Measurements from ENCODE around the gene SLC29A1.

Gene SLC29A1

GRCh38 chr6:44249082-44249748 lies 25.8 kb downstream of the SLC29A1 start:
- H3K4me3 ChIP-seq (ENCODE audit: low read length), result no peak overlapping the region
- H3K9ac ChIP-seq (ENCODE audit: low read length), result peak overlapping the region; percentile 89
- H3K36me3 ChIP-seq (ENCODE audit: control insufficient read depth, insufficient read depth, low read length), result peaks cover 14% of the 10 kb centered on the region
- no peaks in the 10 kb centered on the region for H3K9me3 ChIP-seq (ENCODE audit: control insufficient read depth, low read length)
- no peaks in the 10 kb centered on the region for H3K27me3 ChIP-seq (ENCODE audit: control insufficient read depth, insufficient read depth, low read length)
- peaks cover 23% of the 10 kb centered on the region for H3K4me1 ChIP-seq (ENCODE audit: control insufficient read depth, insufficient read depth, low read length)

DNA sequence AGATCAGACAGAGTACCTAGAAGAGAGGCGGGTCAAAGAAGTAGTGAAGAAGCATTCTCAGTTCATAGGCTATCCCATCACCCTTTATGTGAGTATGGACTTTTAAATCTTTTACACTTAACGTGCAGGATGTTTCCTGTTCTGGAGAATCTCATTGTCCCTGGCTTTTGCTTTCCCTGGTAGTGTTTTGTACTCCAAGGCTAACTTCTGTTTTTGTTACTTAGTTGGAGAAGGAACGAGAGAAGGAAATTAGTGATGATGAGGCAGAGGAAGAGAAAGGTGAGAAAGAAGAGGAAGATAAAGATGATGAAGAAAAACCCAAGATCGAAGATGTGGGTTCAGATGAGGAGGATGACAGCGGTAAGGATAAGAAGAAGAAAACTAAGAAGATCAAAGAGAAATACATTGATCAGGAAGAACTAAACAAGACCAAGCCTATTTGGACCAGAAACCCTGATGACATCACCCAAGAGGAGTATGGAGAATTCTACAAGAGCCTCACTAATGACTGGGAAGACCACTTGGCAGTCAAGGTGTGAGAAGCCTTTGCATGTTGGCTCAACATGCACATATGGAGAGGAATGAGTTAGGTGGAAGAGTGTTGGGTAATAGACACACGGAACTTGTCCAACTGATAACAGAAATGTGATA lies 26.8 kb downstream of the SLC29A1 start:
- peaks cover 24% of the 10 kb centered on the region for H3K36me3 ChIP-seq (ENCODE audit: control insufficient read depth, insufficient read depth, low read length)
- H3K9ac ChIP-seq (ENCODE audit: low read length), result no peak overlapping the region
- no peaks in the 10 kb centered on the region for H3K27me3 ChIP-seq (ENCODE audit: control insufficient read depth, insufficient read depth, low read length)
- H3K9me3 ChIP-seq (ENCODE audit: control insufficient read depth, low read length), result no peaks in the 10 kb centered on the region
- H3K4me3 ChIP-seq (ENCODE audit: low read length), result no peak overlapping the region
- peaks cover 26% of the 10 kb centered on the region for H3K4me1 ChIP-seq (ENCODE audit: control insufficient read depth, insufficient read depth, low read length)

DNA sequence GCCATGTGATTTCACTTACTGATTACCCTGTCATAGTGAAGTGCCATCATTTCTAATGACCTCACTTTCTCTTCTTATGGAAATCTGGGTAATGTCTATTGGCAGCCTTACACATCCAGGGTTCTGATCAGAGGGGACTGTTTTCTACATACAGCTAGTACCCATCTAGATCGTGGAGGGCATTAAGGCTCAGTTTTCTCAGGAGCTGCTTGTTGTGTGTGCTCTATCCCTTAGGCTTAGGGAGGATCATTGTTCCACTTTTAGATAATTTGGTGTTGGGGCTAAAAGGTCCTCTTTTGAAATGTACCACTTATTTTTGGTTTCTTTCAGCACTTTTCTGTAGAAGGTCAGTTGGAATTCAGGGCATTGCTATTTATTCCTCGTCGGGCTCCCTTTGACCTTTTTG lies 27.3 kb downstream of the SLC29A1 start:
- H3K36me3 ChIP-seq (ENCODE audit: control insufficient read depth, insufficient read depth, low read length), result peaks cover 24% of the 10 kb centered on the region
- H3K27me3 ChIP-seq (ENCODE audit: control insufficient read depth, insufficient read depth, low read length), result no peaks in the 10 kb centered on the region
- H3K9ac ChIP-seq (ENCODE audit: low read length), result no peak overlapping the region
- peaks cover 25% of the 10 kb centered on the region for H3K4me1 ChIP-seq (ENCODE audit: control insufficient read depth, insufficient read depth, low read length)
- no peak overlapping the region for H3K4me3 ChIP-seq (ENCODE audit: low read length)
- no peaks in the 10 kb centered on the region for H3K9me3 ChIP-seq (ENCODE audit: control insufficient read depth, low read length)

GRCh38 chr6:44251576-44252524 lies 28.5 kb downstream of the SLC29A1 start:
- Histone ChIP-seq H3K9ac (ENCODE audit: low read length) (no peak overlapping the region), H3K4me3 (ENCODE audit: low read length) (no peak overlapping the region), H3K36me3 (ENCODE audit: control insufficient read depth, insufficient read depth, low read length) (peaks cover 24% of the 10 kb centered on the region)

GRCh38 chr6:44253307-44254101 lies 30.1 kb downstream of the SLC29A1 start:
- Histone ChIP-seq H3K9ac (ENCODE audit: low read length) (no peak overlapping the region), H3K9me3 (ENCODE audit: control insufficient read depth, low read length) (no peaks in the 10 kb centered on the region), H3K4me1 (ENCODE audit: control insufficient read depth, insufficient read depth, low read length) (peaks cover 35% of the 10 kb centered on the region), H3K36me3 (ENCODE audit: control insufficient read depth, insufficient read depth, low read length) (peaks cover 24% of the 10 kb centered on the region), H3K4me3 (ENCODE audit: low read length) (no peak overlapping the region), H3K27me3 (ENCODE audit: control insufficient read depth, insufficient read depth, low read length) (no peaks in the 10 kb centered on the region)

More at GRCh38 chr6:44251576-44252524, 28.5 kb downstream of the SLC29A1 start:
- Histone ChIP-seq H3K27me3 (ENCODE audit: control insufficient read depth, insufficient read depth, low read length) (no peaks in the 10 kb centered on the region), H3K9me3 (ENCODE audit: control insufficient read depth, low read length) (no peaks in the 10 kb centered on the region), H3K4me1 (ENCODE audit: control insufficient read depth, insufficient read depth, low read length) (peaks cover 32% of the 10 kb centered on the region)

DNA sequence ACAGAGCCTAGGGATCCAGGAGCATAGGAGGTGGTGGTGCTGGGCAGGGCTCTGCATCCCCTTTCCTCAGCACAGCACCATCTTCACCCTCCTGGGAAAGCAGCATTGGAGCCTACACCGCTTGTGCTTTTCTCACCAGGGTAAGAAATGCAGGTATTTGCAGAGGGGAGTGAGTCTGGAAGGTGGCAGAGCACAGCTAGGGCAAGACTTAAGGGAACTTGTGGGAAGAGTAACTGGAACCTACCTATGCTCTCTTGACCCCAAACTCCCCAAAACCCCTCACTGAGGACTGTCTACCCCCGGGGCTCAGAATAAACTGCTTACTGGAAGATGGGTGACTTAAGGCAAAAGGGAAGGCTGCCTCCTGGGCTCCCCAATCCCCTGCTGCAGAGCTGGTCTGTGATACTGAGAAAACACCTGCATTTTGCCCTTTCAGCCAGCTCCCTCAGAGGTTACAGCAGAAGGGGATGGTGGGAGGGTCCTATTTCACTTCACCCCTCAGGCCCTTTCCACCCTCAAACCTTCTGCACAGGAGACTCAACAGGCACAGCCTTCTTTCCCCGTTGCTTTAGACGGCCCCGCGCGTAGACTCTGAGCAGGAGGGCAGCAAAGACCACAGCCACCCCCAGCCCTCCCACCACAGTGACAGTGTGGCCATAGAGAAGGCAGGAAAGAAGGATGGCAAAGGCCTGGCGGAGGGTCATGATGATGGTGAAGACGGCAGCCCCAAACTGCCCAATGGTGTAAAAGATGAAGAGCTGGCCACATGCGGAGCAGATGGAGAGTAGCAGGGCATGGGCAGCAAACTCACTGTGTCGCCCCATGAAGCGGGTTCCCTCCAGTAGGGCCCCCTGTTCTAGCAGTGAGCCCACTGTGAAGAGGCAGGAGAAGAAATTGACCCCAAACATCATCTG lies 31.1 kb downstream of the SLC29A1 start:
- no peaks in the 10 kb centered on the region for H3K27me3 ChIP-seq (ENCODE audit: control insufficient read depth, insufficient read depth, low read length)
- peaks cover 24% of the 10 kb centered on the region for H3K36me3 ChIP-seq (ENCODE audit: control insufficient read depth, insufficient read depth, low read length)
- peaks cover 26% of the 10 kb centered on the region for H3K4me1 ChIP-seq (ENCODE audit: control insufficient read depth, insufficient read depth, low read length)
- H3K4me3 ChIP-seq (ENCODE audit: low read length), result no peak overlapping the region
- H3K9me3 ChIP-seq (ENCODE audit: control insufficient read depth, low read length), result no peaks in the 10 kb centered on the region
- no peak overlapping the region for H3K9ac ChIP-seq (ENCODE audit: low read length)

GRCh38 chr6:44255105-44255808 lies 31.9 kb downstream of the SLC29A1 start:
- H3K9me3 ChIP-seq (ENCODE audit: control insufficient read depth, low read length), result no peaks in the 10 kb centered on the region
- H3K4me1 ChIP-seq (ENCODE audit: control insufficient read depth, insufficient read depth, low read length), result peaks cover 26% of the 10 kb centered on the region
- H3K9ac ChIP-seq (ENCODE audit: low read length), result no peak overlapping the region
- peaks cover 24% of the 10 kb centered on the region for H3K36me3 ChIP-seq (ENCODE audit: control insufficient read depth, insufficient read depth, low read length)
- no peak overlapping the region for H3K4me3 ChIP-seq (ENCODE audit: low read length)
- no peaks in the 10 kb centered on the region for H3K27me3 ChIP-seq (ENCODE audit: control insufficient read depth, insufficient read depth, low read length)

DNA sequence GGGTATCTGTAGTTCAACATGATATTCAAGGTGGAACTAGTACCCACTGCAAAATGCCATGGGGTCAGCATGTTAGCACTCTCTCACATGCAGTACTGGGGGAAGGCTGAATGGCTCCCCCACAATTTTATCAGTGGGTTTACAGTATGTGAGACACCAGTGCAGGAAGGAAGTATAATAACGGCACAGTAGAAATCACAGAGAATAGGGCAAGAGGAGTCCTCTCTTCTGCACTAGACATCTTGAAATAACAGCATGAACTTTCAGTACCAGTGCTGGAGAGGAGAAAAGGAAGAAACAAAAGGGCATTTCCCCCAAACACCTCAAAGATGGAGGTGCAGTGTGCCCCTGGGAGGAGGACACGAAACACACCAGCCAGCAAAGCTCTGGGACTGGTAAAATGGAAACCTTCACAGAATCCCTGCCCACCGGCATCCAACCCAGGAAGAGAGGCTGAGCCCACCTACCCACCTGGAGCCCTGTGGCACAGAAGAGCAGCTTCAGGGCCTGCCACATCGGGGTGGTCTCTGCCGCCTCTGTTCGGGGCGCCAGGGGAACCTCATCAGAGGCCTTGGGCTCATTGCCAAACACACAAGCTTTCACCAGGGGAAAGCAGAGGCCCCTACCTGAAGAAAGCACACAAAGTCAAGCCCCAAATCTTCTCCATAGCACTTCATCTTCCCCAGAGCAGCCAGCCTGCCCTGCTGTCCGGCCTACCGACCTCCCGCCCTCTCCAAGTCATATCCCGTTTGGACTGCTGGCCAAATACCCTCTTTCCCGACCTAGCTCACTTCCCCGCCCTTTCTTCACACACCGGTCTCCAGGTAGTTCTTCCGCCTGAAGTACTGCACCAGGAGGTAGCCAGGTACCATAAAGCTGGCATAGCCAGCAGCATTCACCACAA lies 32.7 kb downstream of the SLC29A1 start:
- peak overlapping the region; percentile 84 for H3K9ac ChIP-seq (ENCODE audit: low read length)
- peak overlapping the region; percentile 75 for H3K4me3 ChIP-seq (ENCODE audit: low read length)
- no peaks in the 10 kb centered on the region for H3K27me3 ChIP-seq (ENCODE audit: control insufficient read depth, insufficient read depth, low read length)
- peaks cover 20% of the 10 kb centered on the region for H3K36me3 ChIP-seq (ENCODE audit: control insufficient read depth, insufficient read depth, low read length)
- no peaks in the 10 kb centered on the region for H3K9me3 ChIP-seq (ENCODE audit: control insufficient read depth, low read length)
- H3K4me1 ChIP-seq (ENCODE audit: control insufficient read depth, insufficient read depth, low read length), result peaks cover 26% of the 10 kb centered on the region

- H3K36me3 ChIP-seq (ENCODE audit: control insufficient read depth, insufficient read depth, low read length), result peaks cover 16% of the 10 kb centered on the region
- H3K27me3 ChIP-seq (ENCODE audit: control insufficient read depth, insufficient read depth, low read length), result no peaks in the 10 kb centered on the region
- H3K4me1 ChIP-seq (ENCODE audit: control insufficient read depth, insufficient read depth, low read length), result peaks cover 26% of the 10 kb centered on the region
- H3K9me3 ChIP-seq (ENCODE audit: control insufficient read depth, low read length), result no peaks in the 10 kb centered on the region
- peak overlapping the region; percentile 84 for H3K9ac ChIP-seq (ENCODE audit: low read length)
- H3K4me3 ChIP-seq (ENCODE audit: low read length), result peak overlapping the region; percentile 75
Measured at GRCh38 chr6:44256775-44257024, 33.3 kb downstream of the SLC29A1 start.

All from mucosa of stomach (tissue), 1 donor.